GM23248 (cell line): ENCODE measurements around the gene FBF1. TPM values are rescaled to one million over a fixed set of nuclear protein-coding genes. Genes with fewer than 3 reads are reported as not detected.

ENCODE experiments used
- DNase-seq: peaks from one replicate; pipeline ENCODE4 v3.0.0-alpha.2; 2015
- H2AFZ ChIP-seq: fragments of 200-600 bp; sonication (generic); 2 replicates; pipeline ENCODE4 v1.6.1; 2016; ENCODE audit warnings: antibody characterized with exemption
- H3F3A ChIP-seq: fragments of 200-600 bp; sonication (generic); 2 replicates; pipeline ENCODE4 v1.6.1; 2016; ENCODE audit warnings: mild to moderate bottlenecking, antibody characterized with exemption, mixed run types; ENCODE audit not compliant: insufficient read depth
- H3K27ac ChIP-seq: fragments of 200-600 bp; sonication (generic); 2 replicates; pipeline ENCODE4 v1.5.1; 2016; ENCODE audit warnings: mild to moderate bottlenecking
- H3K27me3 ChIP-seq: fragments of 200-600 bp; sonication (generic); replicated peaks from 2 replicates; pipeline ENCODE4 v1.6.1; 2016; ENCODE audit warnings: mild to moderate bottlenecking; ENCODE audit not compliant: insufficient read depth
- H3K36me3 ChIP-seq: fragments of 200-600 bp; sonication (generic); 2 replicates; pipeline ENCODE4 v1.6.1; 2016; ENCODE audit warnings: low read depth, mild to moderate bottlenecking
- H3K4me1 ChIP-seq: fragments of 200-600 bp; sonication (generic); 2 replicates; pipeline ENCODE4 v1.6.1; 2016; ENCODE audit warnings: mild to moderate bottlenecking; ENCODE audit not compliant: insufficient read depth
- H3K4me2 ChIP-seq: fragments of 200-600 bp; sonication (generic); one replicate; pipeline ENCODE4 v1.6.1; 2016; ENCODE audit warnings: mild to moderate bottlenecking; ENCODE audit not compliant: unreplicated experiment
- H3K4me3 ChIP-seq: fragments of 200-600 bp; sonication (generic); 2 replicates; pipeline ENCODE4 v1.5.1; 2016; ENCODE audit warnings: mild to moderate bottlenecking
- H3K79me2 ChIP-seq: fragments of 200-600 bp; sonication (generic); 2 replicates; pipeline ENCODE4 v1.6.1; 2016; ENCODE audit warnings: mild to moderate bottlenecking; ENCODE audit not compliant: insufficient read depth
- H3K9ac ChIP-seq: fragments of 200-600 bp; sonication (generic); 2 replicates; pipeline ENCODE4 v1.6.1; 2016; ENCODE audit warnings: mild to moderate bottlenecking
- H3K9me2 ChIP-seq: fragments of 200-600 bp; sonication (generic); 2 replicates; pipeline ENCODE4 v1.6.1; 2016; ENCODE audit warnings: mixed run types, mild to moderate bottlenecking, moderate library complexity; ENCODE audit not compliant: insufficient read depth
- H3K9me3 ChIP-seq: fragments of 200-600 bp; sonication (generic); one replicate; pipeline ENCODE4 v1.6.1; 2017; ENCODE audit warnings: low read depth
- H4K20me1 ChIP-seq: fragments of 200-600 bp; sonication (generic); 2 replicates; pipeline ENCODE4 v1.6.0; 2016; ENCODE audit not compliant: insufficient read depth
- EZH2 ChIP-seq: fragments of 200-600 bp; sonication (generic); IDR thresholded peaks from 2 replicates; pipeline ENCODE4 v1.6.1; 2018; ENCODE audit warnings: antibody characterized with exemption, mild to moderate bottlenecking; ENCODE audit not compliant: insufficient read depth, poor library complexity, severe bottlenecking
- EZH2phosphoT487 ChIP-seq: fragments of 200-600 bp; sonication (generic); IDR thresholded peaks from 2 replicates; pipeline ENCODE4 v1.6.1; 2018; ENCODE audit warnings: antibody characterized with exemption, moderate library complexity, mild to moderate bottlenecking, low read depth; ENCODE audit not compliant: insufficient read depth
- WGBS, 2 experiments: methylation state at CpG; one replicate each; pipeline ENCODE4 v1.1.6; 2015 to 2017; ENCODE audit warnings: low lambda C conversion rate in 2 of 2, low coverage in 1 of 2; ENCODE audit errors: missing lambda C conversion rate in 2 of 2; 5-methylcytosine and 5-hydroxymethylcytosine counted together
- in situ Hi-C: fragments of 300-500 bp; cut with MboI; formaldehyde crosslinking; loops from 2 replicates; pipeline ENCODE4 v1.15.0; 2020
- polyA plus RNA-seq: library from polyadenylated mRNA; unstranded; fragments of >200 nt; fragmentation: Nextera tagmentation; extraction: Ambion mirVana; gene quantifications from 2 replicates; pipeline ENCODE4 v1.2.1, GENCODE V29; 2016
- total RNA-seq: library from RNA; depleted of rRNA; stranded (reverse); fragments of >200 nt; shearing (Covaris generic); gene quantifications from 2 replicates; pipeline ENCODE4 v1.2.3, GENCODE V29; 2014

Gene FBF1
- total and polyA plus RNA-seq, 2 experiments from 2014 or later = 4.3 to 8.3 TPM

GRCh38 chr17:75917141-75917916 is 23.5 kb downstream of the FBF1 start:
- no peak for TF ChIP-seq EZH2phosphoT487
- TF ChIP-seq EZH2 = no peak
- Histone ChIP-seq H3K4me1 (no peaks in the 10 kb centered on the region), H3K9me3 (no peaks in the 10 kb centered on the region), H3K9ac (no peak overlapping the region), H3F3A (no peaks in the 10 kb centered on the region), H3K4me3 (no peak overlapping the region), H3K79me2 (no peaks in the 10 kb centered on the region), H3K27ac (no peak overlapping the region), H3K9me2 (no peaks in the 10 kb centered on the region), H4K20me1 (no peaks in the 10 kb centered on the region), H3K27me3 (no peaks in the 10 kb centered on the region), H3K4me2 (no peak overlapping the region), H2AFZ (no peak overlapping the region), H3K36me3 (no peaks in the 10 kb centered on the region)
- DNase-seq = no peak
- WGBS, 2 experiments = 94% methylated on average over 22 of the region's 23 CpGs
- in situ Hi-C loops = loop anchor here (25.0 kb wide), 1 partner anchor 370 kb away; no protein-coding TSS in a partner anchor

- Histone ChIP-seq H3K79me2 (no peaks in the 10 kb centered on the region), H3F3A (0 out of 2 replicates have a peak, but pooled peaks cover under 1% of the 10 kb centered on the region), H3K9me3 (no peaks in the 10 kb centered on the region), H2AFZ (no peak overlapping the region), H3K27me3 (no peaks in the 10 kb centered on the region), H3K9ac (no peak overlapping the region), H3K27ac (no peak overlapping the region), H3K36me3 (no peaks in the 10 kb centered on the region), H3K9me2 (no peaks in the 10 kb centered on the region), H3K4me1 (peaks cover 2% of the 10 kb centered on the region), H3K4me2 (no peak overlapping the region), H3K4me3 (no peak overlapping the region), H4K20me1 (no peaks in the 10 kb centered on the region)
- TF ChIP-seq EZH2 (no peak), EZH2phosphoT487 (no peak)
- WGBS, 2 experiments = 95 to 99% methylated on average over 8 of the region's 8 CpGs
- in situ Hi-C loops = loop anchor here (25.0 kb wide), 1 partner anchor 372 kb away; no protein-coding TSS in a partner anchor
- DNase-seq = no peak
These were observed 25.6 kb downstream of the FBF1 start for GRCh38 chr17:75915268-75915667.

GRCh38 chr17:75914643-75915267 is 26.1 kb downstream of the FBF1 start:
- Histone ChIP-seq H3K79me2 (no peaks in the 10 kb centered on the region), H3K4me3 (no peak overlapping the region), H4K20me1 (no peaks in the 10 kb centered on the region), H3K27me3 (no peaks in the 10 kb centered on the region), H3F3A (peaks cover 5% of the 10 kb centered on the region; the same call in 1 of the 2 replicates), H3K9ac (no peak overlapping the region), H3K9me3 (no peaks in the 10 kb centered on the region), H3K4me1 (peaks cover 7% of the 10 kb centered on the region), H3K9me2 (no peaks in the 10 kb centered on the region), H3K36me3 (no peaks in the 10 kb centered on the region), H2AFZ (no peak overlapping the region), H3K27ac (no peak overlapping the region), H3K4me2 (no peak overlapping the region)
- in situ Hi-C loops = loop anchor here (25.0 kb wide), 1 partner anchor 373 kb away; no protein-coding TSS in a partner anchor
- DNase-seq = no peak
- WGBS, 2 experiments = 96 to 97% methylated on average over 29 to 34 of the region's 34 CpGs
- TF ChIP-seq EZH2phosphoT487 = no peak
- no peak for TF ChIP-seq EZH2

GRCh38 chr17:75913537-75914210 is 27.2 kb downstream of the FBF1 start:
- H3K4me1 ChIP-seq = peaks cover 11% of the 10 kb centered on the region
- no peaks in the 10 kb centered on the region for H4K20me1 ChIP-seq
- H3K27ac ChIP-seq = no peak overlapping the region
- no peaks in the 10 kb centered on the region for H3K27me3 ChIP-seq
- no peaks in the 10 kb centered on the region for H3K9me2 ChIP-seq
- H2AFZ ChIP-seq = no peak overlapping the region
- H3K9ac ChIP-seq = no peak overlapping the region
- in situ Hi-C loops = loop anchor here (25.0 kb wide), 1 partner anchor 374 kb away; no protein-coding TSS in a partner anchor
- TF ChIP-seq EZH2 (no peak), EZH2phosphoT487 (no peak)
- no peaks in the 10 kb centered on the region for H3K36me3 ChIP-seq
- no peak overlapping the region for H3K4me2 ChIP-seq
- peaks cover 15% of the 10 kb centered on the region; the same call in 1 of the 2 replicates for H3F3A ChIP-seq
- WGBS, 2 experiments = 94 to 95% methylated on average over 28 to 32 of the region's 32 CpGs
- H3K4me3 ChIP-seq = no peak overlapping the region
- H3K9me3 ChIP-seq = no peaks in the 10 kb centered on the region
- no peak for DNase-seq
- H3K79me2 ChIP-seq = no peaks in the 10 kb centered on the region
